ENCODE measurements around the gene ARTN.

The ARTN gene

DNA sequence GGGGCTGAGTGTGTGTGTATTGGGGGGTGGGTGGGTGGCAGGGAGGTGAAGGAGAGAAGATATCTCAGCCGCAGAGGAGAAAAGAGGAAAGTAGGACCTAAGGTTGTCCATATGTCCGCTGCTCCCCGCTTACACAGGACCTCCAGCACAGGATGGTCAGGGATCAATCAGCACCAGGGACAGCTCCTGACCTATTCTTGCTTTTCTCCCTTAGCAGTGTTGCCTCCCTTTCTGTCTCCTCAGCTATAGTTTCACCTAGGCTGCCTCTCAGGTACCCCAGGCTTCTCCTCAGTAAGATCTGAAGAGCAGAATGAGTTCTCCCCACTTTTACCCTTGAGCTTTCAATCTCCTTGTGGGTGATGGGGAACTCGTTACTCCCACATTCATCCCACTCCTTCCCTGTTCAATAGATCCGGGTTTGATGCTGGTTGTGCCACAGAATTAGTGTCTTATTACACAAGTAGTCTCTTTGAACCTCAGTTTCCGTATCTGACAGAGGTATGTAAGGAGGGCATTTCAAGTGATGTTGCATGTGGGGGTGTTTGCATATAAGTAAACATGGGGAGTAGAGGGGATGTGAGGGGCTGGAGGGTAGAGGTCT, 34.8 kb downstream of the ARTN start:
- H3K36me3 Mint-ChIP-seq (ENCODE audit: low read depth): peaks cover 24% of the 10 kb centered on the region
- DNase-seq: peak; percentile 80
- no peak overlapping the region for H3K27ac Mint-ChIP-seq
- H3K27me3 Mint-ChIP-seq (ENCODE audit: low read depth, poor library complexity): peaks cover under 1% of the 10 kb centered on the region
- H3K4me3 Mint-ChIP-seq: no peak overlapping the region
- H3K9me3 Mint-ChIP-seq: peaks cover 10% of the 10 kb centered on the region
- peaks cover 20% of the 10 kb centered on the region for H3K4me1 Mint-ChIP-seq
- TF ChIP-seq, protein P1, sequence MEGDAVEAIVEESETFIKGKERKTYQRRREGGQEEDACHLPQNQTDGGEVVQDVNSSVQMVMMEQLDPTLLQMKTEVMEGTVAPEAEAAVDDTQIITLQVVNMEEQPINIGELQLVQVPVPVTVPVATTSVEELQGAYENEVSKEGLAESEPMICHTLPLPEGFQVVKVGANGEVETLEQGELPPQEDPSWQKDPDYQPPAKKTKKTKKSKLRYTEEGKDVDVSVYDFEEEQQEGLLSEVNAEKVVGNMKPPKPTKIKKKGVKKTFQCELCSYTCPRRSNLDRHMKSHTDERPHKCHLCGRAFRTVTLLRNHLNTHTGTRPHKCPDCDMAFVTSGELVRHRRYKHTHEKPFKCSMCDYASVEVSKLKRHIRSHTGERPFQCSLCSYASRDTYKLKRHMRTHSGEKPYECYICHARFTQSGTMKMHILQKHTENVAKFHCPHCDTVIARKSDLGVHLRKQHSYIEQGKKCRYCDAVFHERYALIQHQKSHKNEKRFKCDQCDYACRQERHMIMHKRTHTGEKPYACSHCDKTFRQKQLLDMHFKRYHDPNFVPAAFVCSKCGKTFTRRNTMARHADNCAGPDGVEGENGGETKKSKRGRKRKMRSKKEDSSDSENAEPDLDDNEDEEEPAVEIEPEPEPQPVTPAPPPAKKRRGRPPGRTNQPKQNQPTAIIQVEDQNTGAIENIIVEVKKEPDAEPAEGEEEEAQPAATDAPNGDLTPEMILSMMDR (IDR thresholded peaks at IDR 0.05): no peak

DNA sequence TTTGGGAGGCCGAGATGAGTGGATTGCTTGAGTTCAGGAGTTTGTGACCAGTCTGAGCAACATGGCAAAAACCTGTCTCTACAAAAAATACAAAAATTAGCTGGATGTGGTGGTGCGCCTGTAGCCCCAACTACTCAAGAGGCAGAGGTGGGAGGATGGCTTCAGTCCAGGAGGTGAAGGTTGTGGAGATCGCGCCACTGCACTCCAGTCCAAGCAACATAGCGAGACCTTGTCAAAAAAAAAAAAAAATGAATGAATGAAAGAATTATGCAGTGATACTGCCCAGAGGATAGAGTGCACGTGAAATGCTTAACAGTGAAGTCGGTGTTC, 35.8 kb downstream of the ARTN start:
- TF ChIP-seq, protein P1 (IDR thresholded peaks at IDR 0.05): no peak
- Mint-ChIP-seq H3K9me3 (peaks cover 10% of the 10 kb centered on the region), H3K4me1 (peaks cover 28% of the 10 kb centered on the region), H3K27ac (no peak overlapping the region), H3K36me3 (ENCODE audit: low read depth) (peaks cover 24% of the 10 kb centered on the region), H3K27me3 (ENCODE audit: low read depth, poor library complexity) (peaks cover 4% of the 10 kb centered on the region), H3K4me3 (peak overlapping the region; percentile 97)
- DNase-seq: no peak

DNA sequence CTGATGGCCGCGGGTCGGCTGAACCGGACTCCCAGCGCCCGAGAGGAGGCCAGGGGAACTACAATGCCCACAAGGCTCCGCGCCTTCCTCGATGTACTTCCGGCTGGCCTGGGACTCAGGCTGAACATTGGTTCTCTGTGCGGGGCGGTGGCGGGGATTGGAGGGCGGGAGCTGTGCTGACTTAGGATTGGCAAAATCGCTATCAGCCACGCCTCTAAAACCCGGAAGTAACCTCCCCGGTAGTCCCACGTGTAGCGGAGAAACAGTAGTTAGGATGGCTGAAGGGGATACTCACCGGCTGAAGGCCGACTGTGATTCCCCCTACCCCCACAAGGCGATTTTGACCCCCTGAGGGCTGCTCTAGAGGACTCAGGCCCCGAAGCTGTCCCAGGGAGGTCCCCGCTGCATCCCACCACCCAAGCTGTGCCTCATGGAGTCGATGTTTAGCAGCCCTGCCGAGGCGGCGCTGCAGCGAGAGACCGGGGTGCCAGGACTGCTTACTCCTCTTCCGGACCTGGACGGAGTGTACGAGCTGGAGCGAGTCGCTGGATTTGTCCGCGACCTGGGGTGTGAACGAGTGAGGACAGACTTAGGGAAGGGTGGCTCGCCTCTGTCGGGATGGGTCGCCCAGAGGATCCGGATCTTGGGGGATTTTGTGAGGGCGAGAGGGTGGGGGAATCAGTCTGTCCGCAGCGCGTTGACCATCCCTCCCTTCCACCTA, 36.3 kb downstream of the ARTN start, which contains the start of gene DPH2:
DPH2 (plus strand) TSS at position 265 of the 721 bp plus-strand sequence; CDS start at position 431, 166 bp downstream.
- no peak within 1 kb of the TSS for H3K27ac Mint-ChIP-seq
- H3K4me3 Mint-ChIP-seq: peak within 1 kb of the TSS; percentile 97
- H3K9me3 Mint-ChIP-seq: peaks cover 10% of the 10 kb centered on the region
- H3K36me3 Mint-ChIP-seq (ENCODE audit: low read depth): peaks cover 24% of the 10 kb centered on the region
- TF ChIP-seq, protein P1 (IDR thresholded peaks at IDR 0.05): no peak
- H3K4me1 Mint-ChIP-seq: peaks cover 29% of the 10 kb centered on the region
- H3K27me3 Mint-ChIP-seq (ENCODE audit: low read depth, poor library complexity): peaks cover 4% of the 10 kb centered on the region
- DNase-seq: peak; percentile 95

DNA sequence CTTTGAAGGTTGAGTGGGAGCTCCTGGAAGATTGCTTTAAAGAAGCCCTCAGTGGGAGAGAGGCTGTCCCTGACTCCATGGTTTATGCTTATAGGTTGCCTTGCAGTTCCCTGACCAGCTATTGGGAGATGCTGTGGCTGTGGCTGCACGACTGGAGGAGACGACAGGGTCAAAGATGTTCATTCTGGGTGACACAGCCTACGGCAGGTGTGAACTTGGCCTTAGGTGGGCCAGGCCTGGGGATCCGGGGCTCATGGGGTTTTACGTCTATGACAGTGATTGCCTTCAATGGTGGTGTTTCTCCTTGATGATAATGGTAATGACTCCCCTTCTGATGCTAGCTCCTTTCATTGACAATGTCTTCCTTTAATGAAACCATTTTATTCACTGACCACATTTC, 36.9 kb downstream of the ARTN start:
- peaks cover 10% of the 10 kb centered on the region for H3K9me3 Mint-ChIP-seq
- no peak for DNase-seq
- H3K4me3 Mint-ChIP-seq: peak overlapping the region; percentile 97
- TF ChIP-seq, protein P1 (IDR thresholded peaks at IDR 0.05): no peak
- H3K27me3 Mint-ChIP-seq (ENCODE audit: low read depth, poor library complexity): peaks cover 4% of the 10 kb centered on the region
- peaks cover 29% of the 10 kb centered on the region for H3K4me1 Mint-ChIP-seq
- peaks cover 24% of the 10 kb centered on the region for H3K36me3 Mint-ChIP-seq (ENCODE audit: low read depth)
- H3K27ac Mint-ChIP-seq: no peak overlapping the region

DNA sequence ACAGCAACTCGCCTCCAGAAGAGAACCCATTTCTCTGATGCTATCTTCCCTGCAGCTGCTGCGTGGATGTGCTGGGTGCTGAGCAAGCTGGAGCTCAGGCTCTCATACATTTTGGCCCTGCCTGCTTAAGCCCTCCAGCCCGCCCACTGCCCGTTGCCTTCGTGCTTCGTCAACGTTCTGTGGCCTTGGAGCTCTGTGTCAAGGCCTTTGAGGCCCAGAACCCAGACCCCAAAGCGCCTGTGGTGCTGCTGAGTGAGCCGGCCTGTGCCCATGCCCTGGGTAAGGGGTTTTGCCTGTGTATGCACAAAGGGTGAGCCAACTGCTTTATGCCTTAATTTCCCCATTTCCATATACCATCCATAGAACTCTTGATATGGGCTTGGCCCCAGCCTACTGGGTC, 37.3 kb downstream of the ARTN start:
- H3K4me3 Mint-ChIP-seq: peak overlapping the region; percentile 97
- peaks cover 4% of the 10 kb centered on the region for H3K27me3 Mint-ChIP-seq (ENCODE audit: low read depth, poor library complexity)
- no peak for DNase-seq
- peaks cover 10% of the 10 kb centered on the region for H3K9me3 Mint-ChIP-seq
- peaks cover 24% of the 10 kb centered on the region for H3K36me3 Mint-ChIP-seq (ENCODE audit: low read depth)
- H3K4me1 Mint-ChIP-seq: peaks cover 33% of the 10 kb centered on the region
- H3K27ac Mint-ChIP-seq: no peak overlapping the region
- TF ChIP-seq, protein P1 (IDR thresholded peaks at IDR 0.05): no peak

Data from nephron progenitor cell (in vitro differentiated cells).